Pons (tissue), 1 donor: ENCODE results near the gene LEUTX.

Source experiments
- DNase-seq: peaks from one replicate; pipeline ENCODE4 v3.0.0-alpha.2; 2016; ENCODE audit warnings: low spot score

LEUTX gene

DNA sequence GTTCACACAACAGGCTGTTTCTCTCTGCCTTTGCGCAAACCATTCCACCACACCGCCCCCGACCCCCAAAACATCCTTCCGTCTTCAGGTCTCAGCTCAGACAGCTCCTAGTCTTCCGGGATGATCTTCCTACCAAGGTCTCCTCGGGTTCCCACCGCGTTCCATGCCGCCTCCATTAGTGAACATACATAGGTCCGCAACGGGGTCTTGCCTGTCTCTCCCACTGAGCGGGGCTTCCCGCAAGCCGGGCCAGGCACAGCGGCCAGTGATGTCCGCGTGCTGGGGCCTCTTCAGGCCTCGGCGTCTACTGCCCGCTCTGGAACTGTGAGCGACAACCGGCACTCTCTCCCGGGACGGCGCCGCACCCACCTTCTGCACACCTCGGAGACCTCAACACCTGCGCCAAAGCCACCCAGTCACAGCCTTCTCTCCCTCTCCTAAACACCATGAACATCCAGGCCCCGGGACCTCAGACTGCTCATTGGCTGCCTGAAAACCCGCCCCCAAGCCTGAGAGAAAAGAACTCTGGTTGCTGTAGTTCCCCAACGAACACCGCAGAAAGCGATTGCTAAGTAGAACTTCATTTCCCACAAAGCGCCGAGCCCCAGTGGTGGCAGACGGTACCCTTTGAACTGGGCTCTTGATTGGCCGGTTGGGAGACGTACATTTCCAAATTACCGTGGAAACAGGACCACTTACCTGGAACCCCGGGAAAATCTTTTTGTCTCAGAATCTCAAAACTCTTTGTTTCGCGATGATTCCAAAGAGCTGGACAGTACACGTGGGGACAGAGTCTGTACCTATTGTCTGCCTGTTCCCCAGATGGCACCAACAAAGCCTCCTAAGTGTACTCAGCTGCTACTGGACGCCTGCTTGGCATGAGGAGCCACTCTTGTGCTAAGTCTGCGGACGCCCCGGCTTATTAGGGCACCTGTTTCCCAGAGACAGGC lies 45.8 kb downstream of the LEUTX start:
- peak; percentile 98 for DNase-seq

DNA sequence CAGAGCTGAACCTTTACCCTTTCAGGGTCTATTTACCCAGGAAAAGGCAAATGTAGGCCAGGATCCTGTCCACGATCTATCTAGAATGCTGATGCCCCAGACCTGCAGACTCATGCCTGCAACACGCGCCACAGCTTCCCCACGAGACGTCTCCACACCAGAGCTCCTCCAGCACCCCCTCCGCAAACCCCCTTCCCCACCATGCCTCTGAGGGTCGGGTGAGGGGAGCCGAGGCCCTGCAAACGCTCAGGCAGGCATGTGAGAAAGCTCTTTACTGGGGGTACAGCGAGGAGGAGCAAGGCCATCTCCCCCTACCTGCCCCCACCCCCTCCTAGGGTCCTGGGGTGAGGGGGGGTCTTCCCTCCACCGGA lies 46.4 kb downstream of the LEUTX start:
- DNase-seq: no peak

DNA sequence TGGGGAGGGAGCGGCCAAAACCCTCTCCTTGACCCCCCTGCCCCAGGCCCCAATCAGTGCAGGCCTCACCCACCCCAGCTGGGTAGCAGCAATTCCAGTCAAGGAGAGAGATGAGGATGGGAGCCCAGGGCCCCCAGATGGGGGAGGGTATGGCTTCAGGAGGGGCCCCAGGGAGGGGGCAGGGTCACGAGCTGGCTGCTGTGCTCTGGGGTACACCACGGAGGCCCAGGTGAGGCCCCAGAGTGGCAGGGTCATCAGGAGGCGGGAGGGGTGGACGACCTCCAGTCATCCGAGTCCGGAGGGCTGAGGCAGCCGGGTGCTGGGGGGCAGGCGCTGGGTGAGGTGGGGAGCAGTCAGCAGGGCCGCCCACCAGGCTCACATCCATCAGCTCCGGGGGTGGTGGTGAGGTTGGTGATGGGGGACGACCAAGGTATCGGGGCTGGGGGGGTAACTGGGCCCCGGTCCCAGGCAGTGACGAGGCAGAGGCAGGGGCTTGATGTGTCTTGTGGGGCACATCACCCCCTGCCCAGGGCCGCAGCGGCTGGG lies 47.0 kb downstream of the LEUTX start:
- no peak for DNase-seq

DNA sequence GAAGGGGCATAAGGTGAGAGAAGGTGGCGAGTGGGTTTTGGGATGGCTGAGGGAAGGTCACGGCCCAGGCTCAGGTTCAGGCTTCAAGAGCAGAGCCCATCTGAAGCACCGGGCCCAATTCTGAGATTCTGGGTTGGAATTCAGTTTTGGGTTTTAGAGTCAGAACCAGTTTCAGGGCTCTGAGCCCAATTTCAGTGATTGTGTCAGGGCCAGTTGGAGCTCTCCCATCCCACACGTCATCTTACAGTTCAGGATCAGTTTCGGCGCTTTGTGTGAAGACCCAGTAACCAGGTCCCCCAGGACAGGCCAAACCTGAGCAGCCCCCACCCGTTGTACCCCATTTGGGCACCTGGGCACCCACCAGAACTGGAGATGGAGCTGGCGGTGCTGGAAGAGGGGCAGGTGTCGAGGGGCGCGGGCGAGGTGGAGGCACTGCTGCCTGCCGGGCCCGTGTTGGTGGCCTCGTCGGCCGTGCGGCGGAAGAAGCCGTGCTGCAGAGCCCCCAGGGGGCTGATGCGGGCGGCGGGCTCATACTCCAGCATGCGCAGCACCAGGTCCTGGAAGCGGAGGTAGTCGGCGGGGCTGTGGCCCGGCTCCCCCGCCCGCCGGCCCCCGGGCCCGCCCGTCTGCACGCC lies 47.8 kb downstream of the LEUTX start:
- DNase-seq: no peak

DNA sequence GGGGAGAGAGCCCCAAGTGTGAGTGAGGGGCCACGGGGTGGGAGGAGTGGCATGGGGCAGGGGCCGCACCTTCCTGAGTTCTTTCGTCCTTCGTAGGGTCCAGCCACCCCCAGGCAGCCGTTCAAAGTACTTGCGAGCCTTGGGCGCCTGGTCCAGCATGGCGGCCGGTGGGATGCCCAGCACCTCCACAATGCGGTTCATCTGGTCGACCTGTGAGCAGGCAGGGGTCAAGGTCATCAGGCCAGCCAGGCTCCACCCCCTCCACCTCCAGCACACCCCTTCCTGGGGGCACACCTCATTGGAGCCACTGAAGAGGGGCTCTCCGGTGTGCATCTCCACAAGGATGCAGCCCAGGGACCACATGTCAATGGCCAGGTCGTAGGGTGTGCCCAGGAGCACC lies 48.6 kb downstream of the LEUTX start:
- DNase-seq: no peak

DNA sequence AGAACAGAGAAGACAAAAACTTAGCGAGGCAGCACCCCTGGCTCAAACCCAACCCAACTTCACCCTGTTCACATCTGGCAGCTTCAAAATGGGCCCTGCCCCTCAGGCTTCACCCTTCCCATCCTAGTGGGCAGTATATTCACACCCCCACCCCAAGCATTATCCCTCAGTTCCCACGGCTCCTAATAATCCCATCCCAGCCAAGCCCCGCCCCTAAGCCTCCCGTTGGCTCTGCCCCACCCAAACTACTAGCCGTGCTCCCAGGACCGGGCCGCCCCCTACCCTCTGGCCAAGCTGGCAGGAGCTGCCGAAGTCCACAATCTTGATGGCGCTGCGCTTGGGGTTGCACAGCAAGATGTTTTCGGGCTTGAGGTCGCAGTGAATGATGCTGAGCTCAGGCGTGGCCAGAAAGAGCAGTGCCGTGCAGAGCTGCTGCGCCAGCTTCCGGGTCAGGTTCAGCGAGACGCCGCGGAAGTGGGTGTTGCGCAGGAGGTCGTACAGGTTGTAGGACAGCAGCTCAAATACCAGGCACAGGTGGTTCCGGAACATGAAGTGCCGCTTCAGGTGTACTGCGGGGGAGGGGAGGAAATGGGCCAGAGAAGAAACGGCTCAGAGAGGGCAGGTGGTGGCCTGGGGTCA lies 49.5 kb downstream of the LEUTX start:
- DNase-seq: no peak

DNA sequence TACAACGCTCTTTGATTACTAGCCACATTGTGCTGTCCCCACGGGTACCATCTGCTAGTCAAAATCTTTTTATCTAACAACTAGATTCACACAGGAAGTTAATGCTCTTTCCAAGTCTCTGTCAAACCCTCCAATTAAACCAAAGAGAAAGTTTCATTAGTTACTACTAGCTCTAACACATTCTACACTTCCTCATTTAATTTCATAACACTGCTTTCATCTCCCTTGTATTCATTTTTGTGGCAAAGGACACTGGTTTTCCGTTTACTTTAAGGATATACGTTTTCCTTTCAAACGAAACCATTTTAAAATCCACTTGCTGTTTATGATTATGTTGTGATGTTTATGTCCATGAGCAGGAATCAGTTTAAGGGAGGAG lies 50.0 kb downstream of the LEUTX start:
- DNase-seq: no peak

DNA sequence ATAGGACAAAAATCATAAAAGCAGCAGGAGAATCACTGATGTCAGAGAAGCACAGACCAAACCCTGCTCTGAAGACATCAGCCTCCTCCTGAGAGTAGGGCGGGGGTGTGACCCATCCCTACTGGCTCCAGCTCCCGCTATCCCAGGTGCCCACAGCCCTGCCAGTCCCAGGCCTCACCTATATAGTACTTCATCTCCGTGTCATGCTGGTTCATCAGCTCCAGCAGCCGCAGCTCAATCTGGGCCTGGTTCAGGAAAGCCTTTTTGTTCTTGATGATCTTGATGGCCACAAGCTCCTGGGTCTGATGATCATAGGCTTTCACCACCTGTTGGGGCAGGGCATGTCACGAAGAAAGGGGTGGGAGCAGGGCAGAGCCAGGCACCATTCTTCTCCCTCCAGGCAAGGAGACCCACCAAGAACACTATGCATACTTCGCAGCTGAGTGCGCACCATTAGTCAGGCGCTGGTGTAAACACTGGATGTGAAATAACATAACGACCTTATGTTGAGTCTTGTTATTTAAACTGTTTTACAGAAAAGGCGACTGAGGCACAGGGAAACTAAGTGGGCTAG lies 51.1 kb downstream of the LEUTX start:
- no peak for DNase-seq

DNA sequence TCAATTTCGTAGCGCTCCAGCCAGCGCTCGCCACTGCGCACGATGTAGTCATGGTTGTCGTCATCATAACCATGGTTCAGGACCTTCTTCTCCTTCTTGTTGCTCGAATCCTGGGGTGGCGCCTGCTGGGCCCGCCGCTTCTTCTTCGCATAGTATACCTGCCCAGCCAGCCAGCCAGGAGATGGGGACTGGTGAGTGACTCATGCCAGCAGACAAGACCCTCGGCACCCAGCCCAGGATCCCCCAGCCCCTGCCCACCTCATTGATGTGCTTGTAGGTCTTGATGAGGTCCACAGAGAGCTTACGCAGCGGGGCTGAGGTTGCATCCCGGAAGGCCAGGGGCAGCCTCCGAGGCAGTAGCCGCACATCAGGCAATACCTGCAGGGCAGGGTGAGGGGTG lies 51.8 kb downstream of the LEUTX start:
- DNase-seq: no peak

DNA sequence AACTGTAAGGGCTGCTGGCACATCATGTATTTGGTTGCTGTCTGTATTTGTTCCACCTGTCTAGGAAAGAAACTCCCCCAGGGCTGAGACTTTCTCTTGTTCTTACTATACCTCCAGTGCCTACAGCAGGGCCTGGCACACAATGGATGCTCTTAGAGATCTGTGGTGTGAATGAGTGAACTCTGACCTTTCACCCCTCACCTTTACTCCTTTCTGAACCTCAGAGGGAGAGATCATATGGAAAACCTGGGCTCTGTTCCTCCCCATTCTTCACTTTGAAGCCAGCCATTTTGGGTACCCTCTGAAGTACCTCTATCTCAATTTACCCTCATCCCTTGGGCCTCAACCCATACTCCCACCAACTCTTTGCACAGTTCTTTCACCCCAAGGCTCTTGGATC lies 52.2 kb downstream of the LEUTX start:
- no peak for DNase-seq

DNA sequence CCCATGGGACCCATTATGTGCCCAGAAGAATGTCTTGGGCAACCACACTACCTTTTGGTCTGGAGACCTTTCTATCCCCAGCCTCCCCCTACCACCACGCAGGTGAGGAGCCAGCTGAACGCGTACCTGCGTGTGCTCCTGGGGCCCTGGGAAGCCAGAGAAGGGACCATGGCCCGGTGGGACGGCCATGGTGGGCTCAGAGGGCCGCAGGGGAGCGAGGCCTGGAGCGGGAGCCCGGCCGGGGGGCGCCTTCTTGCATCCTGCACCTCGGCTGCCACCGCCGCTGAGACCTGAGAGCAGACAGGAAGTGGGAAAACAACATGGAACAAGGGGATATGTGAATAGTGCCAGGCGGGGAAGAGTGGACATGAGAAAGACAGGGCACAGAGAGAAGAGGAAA lies 53.0 kb downstream of the LEUTX start:
- DNase-seq: no peak

DNA sequence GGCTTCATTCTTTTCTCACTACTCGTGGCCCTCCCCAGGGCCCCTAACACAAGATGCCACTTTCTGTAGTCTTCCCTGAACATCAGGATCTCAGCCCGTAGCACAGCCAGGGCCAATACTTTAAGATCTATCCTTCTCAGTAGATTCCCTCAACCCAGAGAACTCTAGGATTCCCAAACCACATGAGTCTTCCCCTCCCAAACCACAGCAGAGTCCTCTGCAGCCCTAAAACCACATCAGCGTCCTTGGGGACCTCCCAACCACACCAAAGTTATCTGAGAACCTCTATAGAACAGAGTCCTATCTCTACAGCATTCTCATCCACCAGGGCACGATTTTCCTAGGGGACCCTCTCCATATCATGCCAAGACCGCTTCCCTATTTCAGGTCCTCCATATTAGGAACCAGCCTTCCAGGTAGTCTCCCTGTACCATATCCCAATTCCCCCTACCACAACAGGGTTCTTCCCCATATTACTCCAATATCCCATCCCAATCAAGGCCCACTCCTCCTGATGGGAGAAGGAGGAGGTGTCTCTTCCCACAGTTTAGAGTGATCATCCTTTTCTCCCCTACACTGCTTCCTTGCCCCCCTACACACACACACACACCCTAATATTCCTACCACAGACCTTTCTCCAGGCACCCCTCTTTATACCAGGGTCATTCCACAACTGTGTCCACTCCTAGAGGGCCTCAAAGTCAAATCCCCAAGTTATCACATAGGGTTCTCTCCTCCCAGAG lies 53.9 kb downstream of the LEUTX start:
- no peak for DNase-seq

DNA sequence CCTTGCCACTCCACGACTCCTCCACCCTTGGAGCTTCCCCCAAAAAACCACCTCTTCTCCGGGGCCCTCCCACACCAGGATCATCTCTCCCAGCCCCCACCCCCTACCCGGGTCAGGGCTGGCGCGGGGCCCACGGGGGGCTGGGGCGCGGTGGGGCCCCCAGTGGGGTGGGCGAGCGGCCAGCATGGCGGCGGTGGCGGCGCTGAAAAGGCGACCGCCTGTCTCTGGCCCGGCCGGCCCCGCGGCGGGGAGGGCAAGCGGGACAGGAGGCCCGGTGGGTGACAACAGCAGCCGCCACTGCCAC lies 54.5 kb downstream of the LEUTX start:
- DNase-seq: no peak

DNA sequence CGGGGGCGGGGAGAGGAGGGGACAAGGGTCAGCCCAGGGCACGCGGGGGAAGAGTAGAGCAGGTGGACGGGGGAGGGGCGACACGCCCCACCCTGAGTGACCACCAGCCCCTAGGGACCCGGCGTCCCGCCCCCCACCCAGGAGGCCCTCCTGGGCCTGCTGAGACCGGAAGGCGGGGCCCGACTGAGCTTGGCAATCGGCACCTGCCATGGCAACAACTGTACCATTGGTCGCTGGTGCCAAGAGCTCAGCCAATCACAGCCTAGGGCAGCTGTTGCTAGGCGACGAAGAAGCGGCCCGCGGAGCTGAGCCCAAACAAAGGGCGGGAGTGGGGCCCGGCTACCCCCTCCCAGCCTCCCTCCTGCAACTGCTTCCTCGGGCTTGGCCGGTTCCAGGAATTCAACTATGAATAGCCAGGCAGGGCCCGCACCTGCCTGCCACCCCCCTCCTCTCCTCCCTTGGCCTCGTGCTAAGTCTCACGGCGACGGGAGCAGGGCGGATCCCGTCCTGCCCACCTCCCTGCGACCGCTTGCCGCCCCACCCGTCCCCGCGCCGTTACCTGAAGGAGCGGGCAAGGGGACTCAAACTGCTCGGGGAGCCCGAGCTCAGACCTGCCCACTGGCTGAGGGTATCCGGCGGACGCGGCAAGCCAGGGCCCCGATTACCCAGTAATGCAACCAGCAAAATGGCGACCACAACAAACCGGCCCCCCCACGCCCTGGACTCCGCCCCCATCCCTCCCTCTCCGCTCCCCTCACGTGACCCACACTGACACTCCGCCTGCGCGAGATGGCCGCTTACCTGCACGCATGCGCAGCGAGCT lies 55.0 kb downstream of the LEUTX start, which contains the start of gene DYRK1B:
TSS of gene DYRK1B (minus strand) at position 699 of the 823 bp plus-strand sequence. CDS start 2,295 bp downstream, outside the sequence.
- peak; percentile 98 for DNase-seq

DNA sequence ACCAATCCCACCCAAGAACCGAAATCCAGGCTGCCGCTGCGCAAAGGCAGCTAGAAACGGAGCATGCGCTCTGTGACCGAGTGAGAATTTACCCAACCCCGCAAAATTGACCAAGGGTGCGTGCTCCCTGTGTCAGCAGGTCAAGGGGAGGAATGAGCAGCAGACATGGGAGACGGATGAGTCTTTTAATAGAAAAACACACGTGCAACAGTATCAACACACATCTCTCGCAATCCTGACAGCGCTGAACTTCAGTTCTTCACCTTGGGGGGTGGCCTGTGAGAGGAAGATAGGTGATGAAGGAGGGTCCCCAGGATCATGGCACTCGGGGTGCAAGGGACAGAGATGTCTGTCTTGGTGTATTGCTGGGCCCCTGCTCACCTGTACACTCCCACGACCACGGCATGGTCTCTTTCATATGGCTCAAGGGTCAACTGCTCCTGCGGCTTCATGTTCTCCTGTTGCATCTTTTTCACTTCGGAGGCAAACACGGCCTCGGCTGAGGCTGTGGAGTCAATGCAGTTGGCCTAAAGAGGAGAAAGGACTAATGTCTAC lies 55.7 kb downstream of the LEUTX start:
- DNase-seq: no peak
